ENCODE data around the gene PCMT1. TPM values are rescaled to one million over a fixed set of nuclear protein-coding genes. Genes with fewer than 3 reads are reported as not detected.
"Not testable (repeated sequence)": the region's sequence is repeated elsewhere in the genome, so short reads cannot be mapped to it uniquely, and the experiment has no call there.

The PCMT1 gene
- total and polyA plus RNA-seq, 2 donors (not counting 1 experiment from before 2014, with no cell fraction given): 30.3 to 46.4 TPM

DNA sequence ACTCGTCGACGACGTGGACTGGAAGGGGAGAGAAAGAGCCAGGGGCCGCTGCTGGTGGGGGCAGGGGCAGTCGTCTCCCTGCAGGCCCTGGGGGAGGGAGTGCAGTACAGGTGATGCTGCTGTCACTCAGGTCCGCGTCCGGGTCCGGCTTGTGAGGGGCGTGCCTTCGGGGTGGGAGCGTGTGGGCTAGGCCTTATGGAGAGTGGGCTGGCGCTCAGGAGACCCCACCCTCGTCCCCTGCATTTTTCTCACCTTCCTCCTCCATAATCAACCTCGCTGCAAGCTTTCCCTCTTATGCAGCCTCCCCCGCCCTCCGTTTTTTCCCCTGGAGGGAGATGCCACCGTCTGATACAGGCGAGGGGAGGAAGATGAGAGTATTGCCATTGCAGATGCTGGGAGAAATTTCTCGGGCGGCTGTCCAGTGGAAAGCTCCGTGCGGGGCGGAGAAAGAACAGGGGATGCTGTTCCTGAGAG, 632 bp downstream of the PCMT1 start:
- peaks cover 33% of the 10 kb centered on the region for H3K4me1 Mint-ChIP-seq
- peak overlapping the region; percentile 74 to 80 for H3K27ac ChIP-seq (ENCODE audit: low read length in 2 of 2)
- no peaks in the 10 kb centered on the region for H3K9me3 ChIP-seq (ENCODE audit: control extremely low read depth in 1 of 3, control insufficient read depth in 2 of 3, insufficient read depth in 1 of 3, low read length in 2 of 3)
- H3K36me3 ChIP-seq (replicated peaks in 1 of 2; ENCODE audit: control extremely low read depth in 1 of 2, control insufficient read depth in 1 of 2, extremely low read depth in 1 of 2, insufficient read depth in 2 of 2, low read length in 1 of 2): no peaks in the 10 kb centered on the region
- intact Hi-C loops (cut with micrococcal nuclease): no loop called here
- H3K27ac Mint-ChIP-seq: peak overlapping the region; percentile 91
- peak overlapping the region; percentile 56 to 95 (median 92) for H3K4me3 ChIP-seq (ENCODE audit: control extremely low read depth in 1 of 5, extremely low read depth in 1 of 5, insufficient read depth in 1 of 5, low read depth in 2 of 5, low read length in 4 of 5)
- no peaks in the 10 kb centered on the region for H3K9me3 Mint-ChIP-seq (ENCODE audit: insufficient read depth)
- ChIA-PET CTCF (no interaction called here), POLR2A (no interaction called here)
- peaks cover 29% of the 10 kb centered on the region for H4K20me1 ChIP-seq (ENCODE audit: control insufficient read depth, insufficient read depth, low read length, poor library complexity, severe bottlenecking)
- H3K4me3 Mint-ChIP-seq: peak overlapping the region; percentile 90
- H3K4me1 ChIP-seq (ENCODE audit: control insufficient read depth in 2 of 2, insufficient read depth in 2 of 2, low read length in 2 of 2): peaks cover 25 to 31% of the 10 kb centered on the region in 2 donors
- H3K9ac ChIP-seq (ENCODE audit: low read length): peak overlapping the region; percentile 74
- 0% methylated on average over 12 of the region's 25 CpGs for WGBS (ENCODE audit: insufficient coverage)
- ATAC-seq (ENCODE audit: low read depth) (peak; percentile 7), DNase-seq (no peak)
- peak overlapping the region; percentile 96 for H3K4me2 ChIP-seq (replicated peaks; ENCODE audit: low read depth, low read length, poor library complexity, severe bottlenecking)
- TF ChIP-seq EZH2 (IDR thresholded peaks at IDR 0.05; ENCODE audit: borderline replicate concordance, insufficient read depth, low read depth, low read length, poor library complexity, severe bottlenecking): no peak
- TF ChIP-seq, protein P1, sequence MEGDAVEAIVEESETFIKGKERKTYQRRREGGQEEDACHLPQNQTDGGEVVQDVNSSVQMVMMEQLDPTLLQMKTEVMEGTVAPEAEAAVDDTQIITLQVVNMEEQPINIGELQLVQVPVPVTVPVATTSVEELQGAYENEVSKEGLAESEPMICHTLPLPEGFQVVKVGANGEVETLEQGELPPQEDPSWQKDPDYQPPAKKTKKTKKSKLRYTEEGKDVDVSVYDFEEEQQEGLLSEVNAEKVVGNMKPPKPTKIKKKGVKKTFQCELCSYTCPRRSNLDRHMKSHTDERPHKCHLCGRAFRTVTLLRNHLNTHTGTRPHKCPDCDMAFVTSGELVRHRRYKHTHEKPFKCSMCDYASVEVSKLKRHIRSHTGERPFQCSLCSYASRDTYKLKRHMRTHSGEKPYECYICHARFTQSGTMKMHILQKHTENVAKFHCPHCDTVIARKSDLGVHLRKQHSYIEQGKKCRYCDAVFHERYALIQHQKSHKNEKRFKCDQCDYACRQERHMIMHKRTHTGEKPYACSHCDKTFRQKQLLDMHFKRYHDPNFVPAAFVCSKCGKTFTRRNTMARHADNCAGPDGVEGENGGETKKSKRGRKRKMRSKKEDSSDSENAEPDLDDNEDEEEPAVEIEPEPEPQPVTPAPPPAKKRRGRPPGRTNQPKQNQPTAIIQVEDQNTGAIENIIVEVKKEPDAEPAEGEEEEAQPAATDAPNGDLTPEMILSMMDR (IDR thresholded peaks at IDR 0.05): no peak
- H3K27me3 ChIP-seq (replicated peaks in 1 of 4; ENCODE audit: control extremely low read depth in 1 of 4, control insufficient read depth in 3 of 4, insufficient read depth in 4 of 4, low read length in 3 of 4): no peaks in the 10 kb centered on the region
- H3K79me2 ChIP-seq (ENCODE audit: control insufficient read depth, insufficient read depth, low read length): peaks cover 82% of the 10 kb centered on the region
- no peaks in the 10 kb centered on the region for H3K27me3 Mint-ChIP-seq
- peak overlapping the region; percentile 92 for H2AFZ ChIP-seq (ENCODE audit: insufficient read depth, low read depth, low read length, poor library complexity, severe bottlenecking)

DNA sequence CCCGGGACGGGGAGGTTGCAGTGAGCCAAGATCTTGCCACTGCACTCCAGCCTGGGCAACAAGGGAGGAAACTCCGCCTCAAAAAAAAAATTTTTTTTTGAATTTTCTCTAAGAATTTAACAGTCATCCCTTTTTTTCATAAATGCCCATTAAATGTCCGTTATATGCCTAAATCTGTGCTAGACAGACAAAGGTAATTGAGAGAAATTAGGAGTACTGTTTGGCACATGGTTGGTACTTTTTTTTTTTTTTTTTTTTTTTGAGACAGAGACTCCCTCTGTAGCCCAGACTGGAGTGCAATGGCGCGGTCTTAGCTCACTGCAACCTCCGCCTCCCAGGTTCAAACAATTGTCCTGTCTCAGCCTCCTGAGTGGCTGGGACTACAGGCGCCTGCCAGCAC, 1.7 kb downstream of the PCMT1 start:
- Histone ChIP-seq H3K9me3 (ENCODE audit: control extremely low read depth in 1 of 3, control insufficient read depth in 2 of 3, insufficient read depth in 1 of 3, low read length in 2 of 3) (no peaks in the 10 kb centered on the region), H3K9ac (ENCODE audit: low read length) (no peak overlapping the region), H3K4me3 (ENCODE audit: control extremely low read depth in 1 of 5, extremely low read depth in 1 of 5, insufficient read depth in 1 of 5, low read depth in 2 of 5, low read length in 4 of 5) (no peak overlapping the region), H3K4me1 (ENCODE audit: control insufficient read depth in 2 of 2, insufficient read depth in 2 of 2, low read length in 2 of 2) (peaks cover 25 to 29% of the 10 kb centered on the region in 2 donors), H3K27ac (ENCODE audit: low read length in 2 of 2) (no peak overlapping the region), H3K36me3 (replicated peaks in 1 of 2; ENCODE audit: control extremely low read depth in 1 of 2, control insufficient read depth in 1 of 2, extremely low read depth in 1 of 2, insufficient read depth in 2 of 2, low read length in 1 of 2) (no peaks in the 10 kb centered on the region), H2AFZ (ENCODE audit: insufficient read depth, low read depth, low read length, poor library complexity, severe bottlenecking) (no peak overlapping the region), H3K4me2 (replicated peaks; ENCODE audit: low read depth, low read length, poor library complexity, severe bottlenecking) (no peak overlapping the region), H3K79me2 (ENCODE audit: control insufficient read depth, insufficient read depth, low read length) (peaks cover 81% of the 10 kb centered on the region), H4K20me1 (ENCODE audit: control insufficient read depth, insufficient read depth, low read length, poor library complexity, severe bottlenecking) (peaks cover 39% of the 10 kb centered on the region), H3K27me3 (replicated peaks in 1 of 4; ENCODE audit: control extremely low read depth in 1 of 4, control insufficient read depth in 3 of 4, insufficient read depth in 4 of 4, low read length in 3 of 4) (no peaks in the 10 kb centered on the region)
- DNase-seq (no peak), ATAC-seq (ENCODE audit: low read depth) (no peak)
- CTCF ChIA-PET: interaction anchor here (0.6 kb wide), 1 partner anchor 84 kb away, joined by 4 read pairs; no protein-coding TSS in a partner anchor
- POLR2A ChIA-PET: interaction anchor here (0.7 kb wide), 1 partner anchor 279 kb away, joined by 8 read pairs; no protein-coding TSS in a partner anchor
- Mint-ChIP-seq H3K27ac (no peak overlapping the region), H3K27me3 (no peaks in the 10 kb centered on the region), H3K4me1 (peaks cover 34% of the 10 kb centered on the region), H3K9me3 (ENCODE audit: insufficient read depth) (no peaks in the 10 kb centered on the region), H3K4me3 (no peak overlapping the region)
- no peak for TF ChIP-seq EZH2 (IDR thresholded peaks at IDR 0.05; ENCODE audit: borderline replicate concordance, insufficient read depth, low read depth, low read length, poor library complexity, severe bottlenecking)
- TF ChIP-seq, protein P1 (IDR thresholded peaks at IDR 0.05): no peak
- 100% methylated on average over 2 of the region's 8 CpGs for WGBS (ENCODE audit: insufficient coverage)
- intact Hi-C loops (cut with micrococcal nuclease): no loop called here

DNA sequence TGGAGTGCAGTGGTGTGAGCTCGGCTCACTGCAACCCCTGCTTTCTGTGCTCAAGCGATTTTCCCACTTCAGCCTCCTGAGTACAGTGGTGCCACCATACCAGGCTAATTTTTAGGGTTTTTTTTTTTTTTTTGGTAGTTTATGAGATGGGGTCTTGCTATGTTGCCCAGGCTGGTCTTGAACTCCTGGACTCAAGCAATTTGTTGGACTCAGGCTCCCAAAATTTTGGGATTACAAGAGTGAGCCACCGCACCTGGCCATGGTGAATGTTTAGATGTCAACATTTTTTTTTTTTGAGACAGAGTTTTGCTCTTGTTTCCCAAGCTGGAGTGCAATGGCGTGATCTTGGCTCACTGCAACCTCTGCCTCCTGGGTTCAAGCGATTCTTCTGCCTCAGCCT, 2.4 kb downstream of the PCMT1 start:
- peaks cover 27% of the 10 kb centered on the region for H3K4me1 Mint-ChIP-seq
- CTCF ChIA-PET: interaction anchor here (0.6 kb wide), 1 partner anchor 85 kb away, joined by 4 read pairs; no protein-coding TSS in a partner anchor
- H3K9me3 ChIP-seq (ENCODE audit: control extremely low read depth in 1 of 3, control insufficient read depth in 2 of 3, insufficient read depth in 1 of 3, low read length in 2 of 3); H3K36me3 ChIP-seq (replicated peaks in 1 of 2; ENCODE audit: control extremely low read depth in 1 of 2, control insufficient read depth in 1 of 2, extremely low read depth in 1 of 2, insufficient read depth in 2 of 2, low read length in 1 of 2); H3K27ac ChIP-seq (ENCODE audit: low read length in 2 of 2); H3K4me2 ChIP-seq (replicated peaks; ENCODE audit: low read depth, low read length, poor library complexity, severe bottlenecking); intact Hi-C loops (cut with micrococcal nuclease); H3K27ac Mint-ChIP-seq; DNase-seq; H3K9ac ChIP-seq (ENCODE audit: low read length); H3K4me3 ChIP-seq (ENCODE audit: control extremely low read depth in 1 of 5, extremely low read depth in 1 of 5, insufficient read depth in 1 of 5, low read depth in 2 of 5, low read length in 4 of 5); H3K27me3 ChIP-seq (replicated peaks in 1 of 4; ENCODE audit: control extremely low read depth in 1 of 4, control insufficient read depth in 3 of 4, insufficient read depth in 4 of 4, low read length in 3 of 4); H3K9me3 Mint-ChIP-seq (ENCODE audit: insufficient read depth); POLR2A ChIA-PET; H3K27me3 Mint-ChIP-seq; H2AFZ ChIP-seq (ENCODE audit: insufficient read depth, low read depth, low read length, poor library complexity, severe bottlenecking); ATAC-seq (ENCODE audit: low read depth); H3K4me3 Mint-ChIP-seq: not testable (repeated sequence)
- peaks cover 21 to 23% of the 10 kb centered on the region in 2 donors for H3K4me1 ChIP-seq (ENCODE audit: control insufficient read depth in 2 of 2, insufficient read depth in 2 of 2, low read length in 2 of 2)
- 100% methylated on average over 4 of the region's 5 CpGs for WGBS (ENCODE audit: insufficient coverage)
- peaks cover 43% of the 10 kb centered on the region for H4K20me1 ChIP-seq (ENCODE audit: control insufficient read depth, insufficient read depth, low read length, poor library complexity, severe bottlenecking)
- peaks cover 84% of the 10 kb centered on the region for H3K79me2 ChIP-seq (ENCODE audit: control insufficient read depth, insufficient read depth, low read length)
